Measurements from ENCODE around the gene RASA1. TPM values are rescaled to one million over a fixed set of nuclear protein-coding genes. Genes with fewer than 3 reads are reported as not detected.

RASA1 gene
- total and polyA plus RNA-seq, 2 experiments from 2014 or later: 9.3 to 35.0 TPM

DNA sequence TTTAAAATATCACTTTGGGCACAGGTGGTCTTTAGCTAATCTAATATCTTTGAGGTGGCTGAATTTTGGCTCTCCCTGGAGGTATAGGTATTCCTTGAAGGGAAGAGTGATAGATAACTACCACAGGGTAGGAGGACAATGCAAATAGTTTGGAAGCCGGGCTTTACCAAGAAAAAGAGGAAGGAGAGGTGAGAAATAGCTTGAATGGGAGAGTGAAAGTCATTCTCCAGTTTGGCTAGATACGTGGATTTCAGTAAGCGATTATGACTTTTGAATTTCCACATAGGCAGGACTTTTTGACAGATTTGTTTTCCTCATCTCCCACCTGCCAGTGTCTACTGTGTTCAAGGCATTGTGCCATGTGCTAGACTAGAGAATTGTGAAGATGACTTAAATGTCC lies 45.5 kb downstream of the RASA1 start:
- peaks cover 97% of the 10 kb centered on the region for H3K79me2 ChIP-seq (replicated peaks; ENCODE audit: insufficient read depth)
- no peak overlapping the region for H3K4me2 ChIP-seq
- no peaks in the 10 kb centered on the region for H3K36me3 ChIP-seq (ENCODE audit: insufficient read depth)
- peaks cover under 1% of the 10 kb centered on the region for H3K27me3 Mint-ChIP-seq (ENCODE audit: insufficient read depth, low read depth, poor library complexity)
- TF ChIP-seq NANOG (IDR thresholded peaks at IDR 0.05; ENCODE audit: borderline replicate concordance): no peak
- no peak for TF ChIP-seq ETS1 (IDR thresholded peaks at IDR 0.05)
- no peak for TF ChIP-seq CREB1 (CRISPR knock-in tag; IDR thresholded peaks at IDR 0.05; ENCODE audit: low read depth)
- no peak for TF ChIP-seq EZH2phosphoT487 (IDR thresholded peaks at IDR 0.05; ENCODE audit: unreplicated experiment)
- no peaks in the 10 kb centered on the region for H3K9me2 ChIP-seq (ENCODE audit: insufficient read depth)
- H2AFZ ChIP-seq: no peak overlapping the region
- DNase-seq (ENCODE audit: low spot score): no peak
- no peak overlapping the region for H3K27ac Mint-ChIP-seq
- H3K9me3 Mint-ChIP-seq: peaks cover 4% of the 10 kb centered on the region
- H3K4me3 ChIP-seq: no peak overlapping the region
- no peak for ATAC-seq
- no peak overlapping the region for H3K27ac ChIP-seq (ENCODE audit: low read depth)
- peaks cover 20% of the 10 kb centered on the region for H3K4me1 ChIP-seq (ENCODE audit: insufficient read depth)
- no peak overlapping the region for H3K4me3 Mint-ChIP-seq
- H3K27me3 ChIP-seq (ENCODE audit: insufficient read depth): no peaks in the 10 kb centered on the region
- H3K36me3 Mint-ChIP-seq (ENCODE audit: low read depth): peaks cover 12% of the 10 kb centered on the region
- H3K4me1 Mint-ChIP-seq: peaks cover 37% of the 10 kb centered on the region
- peaks cover 25% of the 10 kb centered on the region; the same call in 1 of the 2 replicates for H4K20me1 ChIP-seq (replicated peaks; ENCODE audit: insufficient read depth)
- no peaks in the 10 kb centered on the region for H3F3A ChIP-seq (replicated peaks; ENCODE audit: low read depth)

DNA sequence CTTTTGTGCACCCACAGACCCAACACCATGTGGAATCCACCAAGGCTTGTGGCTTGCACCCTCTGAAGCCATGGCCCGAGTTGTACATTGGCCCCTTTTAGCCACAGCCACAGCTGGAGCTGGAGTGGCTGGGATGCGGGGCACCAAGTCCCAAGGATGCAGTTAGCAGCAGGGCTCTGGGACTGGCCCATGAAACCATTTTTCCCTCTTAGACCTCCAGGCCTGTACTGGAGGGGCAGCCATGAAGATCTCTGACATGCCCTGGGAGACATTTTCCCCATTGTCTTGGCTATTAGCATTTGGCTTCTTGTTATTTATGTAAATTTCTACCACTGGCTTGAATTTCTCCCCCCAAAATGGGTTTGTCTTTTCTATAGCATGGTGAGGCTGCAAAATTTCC lies 51.8 kb downstream of the RASA1 start:
- Mint-ChIP-seq H3K4me1 (peaks cover 2% of the 10 kb centered on the region; the same call in 2 of the 3 replicates), H3K4me3 (no peak overlapping the region), H3K9me3 (peaks cover 21% of the 10 kb centered on the region), H3K27ac (no peak overlapping the region), H3K36me3 (ENCODE audit: low read depth) (peaks cover 38% of the 10 kb centered on the region), H3K27me3 (ENCODE audit: insufficient read depth, low read depth, poor library complexity) (peaks cover 2% of the 10 kb centered on the region)
- peaks cover 96% of the 10 kb centered on the region for H3K79me2 ChIP-seq (replicated peaks; ENCODE audit: insufficient read depth)
- ATAC-seq (no peak), DNase-seq (ENCODE audit: low spot score) (no peak)
- H3K4me2 ChIP-seq: no peak overlapping the region
- H3K27me3 ChIP-seq (ENCODE audit: insufficient read depth): no peaks in the 10 kb centered on the region
- H2AFZ ChIP-seq: no peak overlapping the region
- 0 out of 2 replicates have a peak, but pooled peaks cover 13% of the 10 kb centered on the region for H3K9me2 ChIP-seq (ENCODE audit: insufficient read depth)
- no peak overlapping the region for H3K27ac ChIP-seq (ENCODE audit: low read depth)
- H4K20me1 ChIP-seq (replicated peaks; ENCODE audit: insufficient read depth): peaks cover 3% of the 10 kb centered on the region; the same call in 1 of the 2 replicates
- H3K4me3 ChIP-seq: no peak overlapping the region
- TF ChIP-seq JUNB (IDR thresholded peaks at IDR 0.05; ENCODE audit: unreplicated experiment) (no peak), STAT1 (IDR thresholded peaks at IDR 0.05; ENCODE audit: unreplicated experiment) (no peak), ETS1 (IDR thresholded peaks at IDR 0.05) (no peak), EZH2 (IDR thresholded peaks at IDR 0.05; ENCODE audit: low read depth, unreplicated experiment) (no peak)
- TF ChIP-seq, protein P1, sequence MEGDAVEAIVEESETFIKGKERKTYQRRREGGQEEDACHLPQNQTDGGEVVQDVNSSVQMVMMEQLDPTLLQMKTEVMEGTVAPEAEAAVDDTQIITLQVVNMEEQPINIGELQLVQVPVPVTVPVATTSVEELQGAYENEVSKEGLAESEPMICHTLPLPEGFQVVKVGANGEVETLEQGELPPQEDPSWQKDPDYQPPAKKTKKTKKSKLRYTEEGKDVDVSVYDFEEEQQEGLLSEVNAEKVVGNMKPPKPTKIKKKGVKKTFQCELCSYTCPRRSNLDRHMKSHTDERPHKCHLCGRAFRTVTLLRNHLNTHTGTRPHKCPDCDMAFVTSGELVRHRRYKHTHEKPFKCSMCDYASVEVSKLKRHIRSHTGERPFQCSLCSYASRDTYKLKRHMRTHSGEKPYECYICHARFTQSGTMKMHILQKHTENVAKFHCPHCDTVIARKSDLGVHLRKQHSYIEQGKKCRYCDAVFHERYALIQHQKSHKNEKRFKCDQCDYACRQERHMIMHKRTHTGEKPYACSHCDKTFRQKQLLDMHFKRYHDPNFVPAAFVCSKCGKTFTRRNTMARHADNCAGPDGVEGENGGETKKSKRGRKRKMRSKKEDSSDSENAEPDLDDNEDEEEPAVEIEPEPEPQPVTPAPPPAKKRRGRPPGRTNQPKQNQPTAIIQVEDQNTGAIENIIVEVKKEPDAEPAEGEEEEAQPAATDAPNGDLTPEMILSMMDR (conservative IDR thresholded peaks at IDR 0.05; ENCODE audit: low read depth in 2 of 2): no peak
- no peaks in the 10 kb centered on the region; the same call in 1 of the 2 replicates for H3K36me3 ChIP-seq (ENCODE audit: insufficient read depth)
- no peaks in the 10 kb centered on the region for H3K4me1 ChIP-seq (ENCODE audit: insufficient read depth)
- no peaks in the 10 kb centered on the region for H3F3A ChIP-seq (replicated peaks; ENCODE audit: low read depth)
